GM12873 (cell line): ENCODE results near the gene RANBP17.

Experiments
- TF ChIP-seq, protein P1 (sequence below): IDR thresholded peaks from 2 replicates; pipeline ENCODE4 v1.5.1; 2012; ENCODE audit warnings: low read depth, mild to moderate bottlenecking, moderate library complexity, low read length, control low read depth; ENCODE audit not compliant: insufficient read depth; ENCODE audit errors: missing control alignments

Gene RANBP17

DNA sequence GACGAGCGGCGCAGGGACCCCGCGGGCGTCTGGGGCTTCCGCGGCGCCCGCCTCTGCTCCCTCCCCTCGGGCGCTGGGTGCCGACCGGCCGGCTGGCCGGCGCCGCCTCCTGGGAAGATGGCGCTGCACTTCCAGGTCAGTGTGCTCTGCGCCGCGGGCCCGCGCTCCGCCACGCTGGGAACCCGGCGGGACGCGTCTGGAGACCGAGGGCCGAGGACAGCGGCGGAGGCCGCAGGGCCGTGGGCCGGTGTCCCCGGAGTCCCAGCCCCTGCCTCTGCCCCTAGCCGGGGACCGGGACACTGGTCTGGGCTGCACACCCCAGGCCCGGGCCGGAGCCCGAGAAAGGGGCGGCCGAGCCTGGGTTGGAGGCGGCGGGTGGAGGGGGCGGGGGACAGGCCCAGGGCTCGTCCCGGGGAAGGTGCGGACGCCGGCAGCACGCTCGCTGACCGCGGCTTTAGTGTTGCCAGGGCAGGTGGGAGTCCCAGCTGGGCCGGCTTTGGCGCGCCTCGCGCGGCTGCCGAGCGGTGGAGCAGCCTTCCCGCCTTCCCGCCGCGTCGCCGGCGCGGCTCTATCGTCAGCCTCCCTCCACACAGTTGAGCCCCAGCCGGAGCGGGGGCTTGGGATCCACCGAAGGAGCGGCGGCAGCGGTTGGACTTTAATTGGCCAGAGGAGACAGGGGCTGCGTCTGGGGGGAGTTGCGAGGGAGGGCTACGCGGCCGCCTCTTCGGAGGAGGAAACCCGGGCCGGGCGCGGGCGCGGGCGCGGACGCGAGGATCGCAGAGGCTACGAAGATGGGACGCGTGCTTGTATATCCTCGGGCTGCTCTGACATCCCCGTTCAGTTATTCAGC is at the start of gene RANBP17:
Gene RANBP17, plus strand, starts transcription at position 102 of the 850 bp plus-strand sequence.
- TF ChIP-seq, protein P1, sequence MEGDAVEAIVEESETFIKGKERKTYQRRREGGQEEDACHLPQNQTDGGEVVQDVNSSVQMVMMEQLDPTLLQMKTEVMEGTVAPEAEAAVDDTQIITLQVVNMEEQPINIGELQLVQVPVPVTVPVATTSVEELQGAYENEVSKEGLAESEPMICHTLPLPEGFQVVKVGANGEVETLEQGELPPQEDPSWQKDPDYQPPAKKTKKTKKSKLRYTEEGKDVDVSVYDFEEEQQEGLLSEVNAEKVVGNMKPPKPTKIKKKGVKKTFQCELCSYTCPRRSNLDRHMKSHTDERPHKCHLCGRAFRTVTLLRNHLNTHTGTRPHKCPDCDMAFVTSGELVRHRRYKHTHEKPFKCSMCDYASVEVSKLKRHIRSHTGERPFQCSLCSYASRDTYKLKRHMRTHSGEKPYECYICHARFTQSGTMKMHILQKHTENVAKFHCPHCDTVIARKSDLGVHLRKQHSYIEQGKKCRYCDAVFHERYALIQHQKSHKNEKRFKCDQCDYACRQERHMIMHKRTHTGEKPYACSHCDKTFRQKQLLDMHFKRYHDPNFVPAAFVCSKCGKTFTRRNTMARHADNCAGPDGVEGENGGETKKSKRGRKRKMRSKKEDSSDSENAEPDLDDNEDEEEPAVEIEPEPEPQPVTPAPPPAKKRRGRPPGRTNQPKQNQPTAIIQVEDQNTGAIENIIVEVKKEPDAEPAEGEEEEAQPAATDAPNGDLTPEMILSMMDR = no peak

DNA sequence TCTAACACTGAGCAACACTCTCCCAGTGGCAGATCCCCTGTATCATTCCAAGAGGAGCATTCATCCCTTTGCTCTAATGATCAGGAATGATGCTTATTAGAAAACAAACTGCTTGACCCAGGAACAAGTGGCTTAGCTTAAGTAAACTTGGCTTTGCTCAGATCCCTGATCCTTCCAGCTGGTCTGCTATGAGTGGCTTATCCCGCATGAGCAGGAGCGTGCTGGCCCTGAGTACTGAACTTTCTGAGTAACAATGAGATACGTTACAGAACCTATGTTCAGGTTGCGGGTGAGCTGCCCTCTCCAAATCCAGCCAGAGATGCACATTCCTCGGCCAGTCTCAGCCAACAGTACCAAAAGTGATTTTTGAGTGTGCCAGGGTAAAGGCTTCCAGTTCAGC is 48.6 kb upstream of the RANBP17 start:
- TF ChIP-seq, protein P1 = no peak

GRCh38 chr5:170817195-170817594 is 44.6 kb upstream of the RANBP17 start:
- TF ChIP-seq, protein P1 = no peak

DNA sequence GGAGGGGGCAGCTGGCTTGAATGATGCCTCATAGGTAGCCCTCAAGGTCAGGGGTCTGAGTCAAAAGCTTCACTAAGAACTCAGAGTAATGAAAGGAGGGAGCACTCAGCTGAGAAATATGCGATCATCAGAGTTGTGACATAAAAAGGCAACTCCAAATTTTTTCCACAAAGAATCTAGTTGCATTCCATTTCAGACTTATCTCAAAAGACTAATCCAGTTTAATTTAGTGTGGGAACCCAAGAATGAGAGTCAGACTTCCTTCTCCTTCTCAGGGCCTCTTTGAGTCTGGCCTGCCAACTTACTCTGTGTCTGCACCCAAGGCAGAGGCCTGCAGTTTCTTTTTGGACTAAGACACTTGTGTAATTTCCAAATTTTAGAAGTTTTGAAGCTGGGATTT is 43.6 kb upstream of the RANBP17 start:
- TF ChIP-seq, protein P1 = no peak

- TF ChIP-seq, protein P1 = no peak
Observed at GRCh38 chr5:170819824-170820223, 42.0 kb upstream of the RANBP17 start.

DNA sequence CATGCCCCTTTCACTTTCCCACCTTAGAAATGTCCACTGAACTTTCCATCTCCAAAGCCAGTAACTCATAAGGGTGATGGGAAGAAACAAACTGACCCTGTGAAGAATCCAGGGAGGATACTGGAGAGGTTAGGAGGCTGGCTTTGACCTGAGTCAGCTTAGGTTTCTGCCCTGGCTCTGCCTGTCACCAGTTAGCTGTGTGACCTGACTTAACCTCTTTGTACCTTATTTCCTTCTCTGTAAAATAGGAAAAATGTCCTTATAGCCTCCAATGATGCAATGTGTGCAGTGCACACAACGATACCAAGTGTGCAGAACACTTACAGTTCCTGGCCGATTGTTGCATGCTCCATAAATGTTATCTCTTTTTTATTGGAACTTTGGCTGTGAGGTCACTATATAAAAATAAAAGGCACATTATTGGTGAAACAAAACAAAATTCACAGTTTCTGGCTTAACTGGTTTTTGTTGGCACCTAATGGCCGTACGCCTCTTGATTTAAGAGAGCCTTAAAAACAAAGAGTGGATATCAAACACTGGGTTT is 40.5 kb upstream of the RANBP17 start:
- TF ChIP-seq, protein P1 = no peak

GRCh38 chr5:170826117-170826516 is 35.7 kb upstream of the RANBP17 start:
- TF ChIP-seq, protein P1 = no peak
